GM10266 (cell line): ENCODE results near the gene SFRP5.

Experiments used
- DNase-seq: peaks from one replicate; pipeline ENCODE4 v3.0.0; 2012; ENCODE audit errors: extremely low spot score
- CTCF ChIP-seq: IDR thresholded peaks from 2 replicates; pipeline ENCODE4 v1.5.1; 2012; ENCODE audit warnings: mild to moderate bottlenecking, low read depth; ENCODE audit not compliant: control insufficient read depth, insufficient read depth; ENCODE audit errors: missing control alignments

SFRP5 gene

GRCh38 chr10:97724341-97724941 is 47.4 kb downstream of the SFRP5 start:
- DNase-seq: no peak
- TF ChIP-seq CTCF: no peak

DNA sequence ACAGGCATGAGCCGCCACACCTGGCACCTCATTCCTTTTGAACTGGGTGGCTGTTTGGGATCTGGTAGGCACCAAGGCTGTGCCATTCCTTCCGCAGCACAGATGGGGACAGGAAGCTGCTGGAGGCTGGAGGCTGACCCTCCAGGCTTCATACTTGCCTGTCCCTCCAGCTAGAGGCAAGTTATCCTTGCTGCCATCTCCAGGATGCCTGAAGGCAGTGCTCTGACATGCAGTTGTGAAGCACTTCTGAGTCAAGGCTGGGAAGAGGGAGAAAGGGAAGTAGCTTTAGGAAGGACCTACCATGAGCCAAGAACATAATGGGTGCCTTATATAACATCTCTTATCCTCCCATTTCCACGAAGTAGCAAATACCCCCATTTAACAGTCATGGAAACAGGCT is 48.8 kb downstream of the SFRP5 start:
- no peak for DNase-seq
- no peak for TF ChIP-seq CTCF

DNA sequence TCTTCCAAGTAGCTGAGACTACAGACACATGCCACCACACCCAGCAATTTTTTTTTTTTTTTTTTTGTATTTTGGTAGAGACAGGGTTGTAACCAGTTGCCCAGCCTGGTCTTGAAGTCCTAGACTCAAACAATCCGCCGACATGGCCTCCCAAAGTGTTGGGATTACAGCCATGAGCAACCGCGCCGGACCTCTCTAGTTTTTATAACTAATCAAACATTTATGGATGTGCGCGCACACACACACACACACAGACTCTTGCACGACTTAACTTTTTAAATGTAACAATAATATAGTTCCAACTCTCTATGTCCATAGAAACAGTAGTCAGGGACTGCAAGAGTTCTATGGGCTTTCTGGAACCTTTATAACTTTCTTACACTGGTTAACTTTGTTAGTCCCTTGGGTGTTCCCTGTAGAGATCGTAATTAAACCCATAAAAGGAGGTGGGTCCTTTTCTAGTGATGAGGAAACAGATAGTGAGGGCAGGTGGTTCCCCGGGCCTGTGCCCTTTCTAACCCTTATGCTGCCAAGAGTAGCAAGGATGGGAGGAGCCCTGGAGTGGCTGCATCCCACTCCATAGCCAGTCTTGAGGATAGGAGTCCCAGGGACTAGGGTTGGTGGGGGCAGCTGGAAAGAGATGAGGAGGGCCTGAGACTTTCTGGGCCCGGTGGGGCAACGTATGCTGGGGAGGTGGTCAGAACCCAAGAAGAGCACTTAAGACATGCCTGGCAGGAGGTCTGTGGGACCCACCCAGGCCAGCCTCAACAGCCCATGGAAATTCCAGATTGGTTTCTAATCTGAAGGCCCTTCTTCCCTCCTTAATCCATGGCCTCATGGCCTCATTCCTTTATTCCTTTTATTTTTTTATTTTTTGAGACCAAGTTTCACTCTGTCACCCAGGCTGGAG is 49.7 kb downstream of the SFRP5 start:
- no peak for TF ChIP-seq CTCF
- no peak for DNase-seq

GRCh38 chr10:97719602-97720001 is 52.2 kb downstream of the SFRP5 start:
- TF ChIP-seq CTCF: no peak
- no peak for DNase-seq

- no peak for DNase-seq
- TF ChIP-seq CTCF: no peak
Observed at GRCh38 chr10:97718659-97719142, 53.1 kb downstream of the SFRP5 start.

GRCh38 chr10:97718178-97718577 is 53.6 kb downstream of the SFRP5 start:
- DNase-seq: no peak
- no peak for TF ChIP-seq CTCF

- no peak for DNase-seq
- no peak for TF ChIP-seq CTCF
Observed at GRCh38 chr10:97717627-97718026, 54.2 kb downstream of the SFRP5 start.
